HEK293T (cell line): ENCODE results near the gene CTSO.

Source experiments
- FOXM1 ChIP-seq: fragments of 450-650 bp; IDR thresholded peaks from 2 replicates; pipeline ENCODE4 v1.6.1; 2017; ENCODE audit warnings: mild to moderate bottlenecking, borderline replicate concordance
- SP1 ChIP-seq: fragments of 450-650 bp; IDR thresholded peaks from 2 replicates; pipeline ENCODE4 v1.6.1; 2017
- SUZ12 ChIP-seq: fragments of 450-650 bp; IDR thresholded peaks from 2 replicates; pipeline ENCODE4 v1.6.1; 2016; ENCODE audit warnings: mild to moderate bottlenecking
- TARDBP ChIP-seq: fragments of 450-650 bp; IDR thresholded peaks from 2 replicates; pipeline ENCODE4 v1.6.1; 2016

GRCh38 chr4:155943605-155944291 lies 9.9 kb downstream of the CTSO start:
- TF ChIP-seq TARDBP = no peak
- no peak for TF ChIP-seq SUZ12
- TF ChIP-seq SP1 = no peak
- no peak for TF ChIP-seq FOXM1
